HG02623 (cell line): ENCODE results near the gene ANKRD11.
"Not testable (repeated sequence)": the region's sequence is repeated elsewhere in the genome, so short reads cannot be mapped to it uniquely, and the experiment has no call there.

Experiments used
- ATAC-seq: cut with Tn5 transposase; IDR thresholded peaks from one replicate; pipeline ENCODE4 v1.9.1; 2021; ENCODE audit warnings: moderate library complexity; ENCODE audit not compliant: unreplicated experiment

The ANKRD11 gene

DNA sequence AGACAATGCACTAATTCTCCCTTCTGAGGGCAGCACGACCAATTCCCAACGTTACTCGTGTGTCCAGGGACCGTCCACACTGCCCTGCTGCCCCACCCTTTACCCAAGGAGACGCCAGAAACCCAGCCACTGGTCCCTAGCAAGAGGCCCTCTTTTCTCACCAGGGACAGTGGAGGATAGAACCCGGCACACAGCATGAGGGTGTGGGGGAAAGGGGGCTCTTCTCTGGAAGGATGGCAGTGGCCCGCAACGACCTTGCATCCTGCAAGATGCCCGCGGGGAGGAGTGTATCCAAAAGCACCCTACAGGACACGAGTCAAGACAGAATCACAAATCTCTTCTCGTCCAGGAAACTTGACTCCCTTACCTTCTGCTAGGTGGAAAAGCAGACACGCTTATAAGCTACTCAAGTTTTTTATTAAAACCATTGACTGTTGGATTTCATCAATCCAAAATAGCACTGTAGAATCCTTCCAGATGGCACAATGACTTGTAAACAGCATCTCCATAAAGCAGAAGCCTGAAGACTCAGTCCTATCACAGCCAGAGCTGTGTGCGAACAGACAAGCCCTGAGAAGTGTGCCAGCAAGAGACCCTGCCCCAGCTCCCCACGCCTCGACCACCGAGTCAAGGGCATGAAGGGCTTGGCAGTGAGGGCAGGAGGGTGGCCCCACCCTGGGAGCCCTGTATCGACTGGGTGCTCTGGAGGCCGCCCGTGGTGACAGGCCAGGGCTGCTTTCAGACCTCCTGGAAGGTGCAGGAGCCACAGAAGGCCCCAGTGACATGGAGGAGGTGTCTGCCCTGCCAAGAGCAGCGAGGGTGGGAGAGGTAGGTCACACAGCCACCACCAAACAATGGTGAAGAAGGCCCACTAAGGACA, 103.8 kb downstream of the ANKRD11 start:
- no peak for ATAC-seq

DNA sequence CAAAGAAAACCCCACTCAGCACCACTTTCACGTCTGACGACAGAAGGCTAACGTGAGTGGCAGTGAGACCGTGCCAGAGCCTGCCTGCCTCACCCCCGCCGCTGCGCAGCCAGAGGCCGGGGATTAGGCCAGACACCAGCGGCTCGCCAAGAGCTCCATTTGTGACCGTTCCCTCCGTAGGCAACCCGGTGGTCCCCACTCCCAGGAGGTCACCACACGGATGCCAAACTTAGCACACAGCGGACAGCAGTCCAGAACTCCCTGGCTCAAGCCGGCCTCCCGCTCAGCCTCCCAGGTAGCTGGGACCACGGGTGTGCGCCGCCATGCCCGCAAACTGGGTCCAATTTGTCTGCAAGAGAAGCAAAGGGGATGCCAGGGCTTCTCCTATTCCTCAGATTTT, 104.6 kb downstream of the ANKRD11 start:
- no peak for ATAC-seq

DNA sequence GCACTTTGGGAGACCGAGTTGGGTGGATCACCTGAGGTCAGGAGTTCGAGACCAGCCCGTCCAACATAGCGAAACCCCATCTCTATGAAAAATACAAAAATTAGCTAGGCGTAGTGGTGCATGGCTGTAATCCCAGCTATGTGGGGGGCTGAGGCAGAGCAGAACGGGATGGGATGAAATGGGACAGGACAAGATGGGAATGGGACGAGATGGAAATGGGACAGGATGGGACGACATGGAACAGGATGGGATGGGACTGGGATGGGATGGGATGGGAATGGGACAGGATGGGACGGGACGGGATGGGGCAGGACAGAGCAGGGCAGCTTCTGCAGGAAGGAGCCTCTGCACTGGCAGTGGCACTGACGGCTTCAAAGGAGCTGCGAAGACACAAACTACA, 106.1 kb downstream of the ANKRD11 start:
- ATAC-seq: no peak

GRCh38 chr16:89383095-89384003, 107.0 kb downstream of the ANKRD11 start:
- ATAC-seq: no peak

GRCh38 chr16:89382555-89382954, 107.8 kb downstream of the ANKRD11 start:
- ATAC-seq: not testable (repeated sequence)

GRCh38 chr16:89381788-89382187, 108.6 kb downstream of the ANKRD11 start:
- no peak for ATAC-seq

DNA sequence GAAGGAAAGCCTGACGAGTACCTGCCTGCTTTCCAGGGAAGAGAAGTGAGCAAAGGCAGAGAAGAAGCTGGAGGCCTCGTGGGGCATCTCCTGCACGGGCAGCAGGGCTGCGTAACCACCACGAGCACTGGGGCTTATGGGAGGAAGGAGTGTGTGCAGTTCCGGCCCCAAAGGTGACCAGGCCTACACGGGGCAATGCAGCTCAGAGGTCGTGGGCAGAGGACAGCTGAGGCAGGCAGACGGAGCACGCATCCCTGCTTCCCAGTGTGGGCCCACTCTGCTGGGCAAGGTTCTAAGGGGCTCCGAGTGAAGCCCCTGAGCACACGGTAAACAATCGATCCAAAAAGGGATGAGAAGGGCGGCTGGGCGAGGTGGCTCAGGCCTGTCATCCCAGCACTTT, 109.7 kb downstream of the ANKRD11 start:
- no peak for ATAC-seq

DNA sequence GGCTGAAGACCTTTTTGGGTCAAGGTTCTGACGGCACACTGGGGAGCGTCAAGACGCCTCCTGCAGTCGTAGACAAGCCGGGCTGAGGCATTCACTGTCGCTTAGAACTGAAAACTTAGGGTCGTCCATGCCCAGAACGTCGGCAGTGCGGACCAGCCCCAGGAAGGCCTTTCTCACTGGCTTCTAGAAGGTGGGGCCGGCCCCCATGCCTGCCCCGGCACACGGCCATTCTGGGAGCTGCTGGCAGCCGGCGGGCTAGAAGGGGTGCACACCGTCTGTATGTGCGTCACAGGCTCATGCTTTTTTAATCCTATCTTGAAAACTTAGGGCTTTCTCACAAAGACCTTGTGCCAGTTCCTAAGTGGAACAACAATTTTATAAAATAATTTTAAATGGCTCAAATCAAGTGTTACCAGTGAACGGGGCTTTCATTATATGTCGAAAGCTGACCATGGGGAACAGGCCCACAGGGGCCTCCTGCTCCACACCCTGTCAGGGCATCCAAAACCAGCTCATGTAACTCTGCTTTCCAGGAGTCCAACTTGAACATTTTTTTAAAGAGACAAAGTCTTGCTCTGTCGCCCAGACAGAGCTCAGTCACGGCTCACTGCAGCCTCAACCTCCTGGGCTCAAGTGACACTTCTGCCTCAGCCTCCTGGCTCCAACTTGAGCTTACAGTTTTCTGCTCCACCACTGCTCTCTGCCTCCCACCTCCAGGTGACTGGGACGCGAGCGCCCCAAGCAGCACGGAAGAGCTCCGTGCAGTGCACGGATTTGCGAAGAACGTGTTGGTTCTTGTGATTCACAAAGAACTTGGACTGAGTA, 111.2 kb downstream of the ANKRD11 start:
- ATAC-seq: no peak

GRCh38 chr16:89377453-89377848, 112.9 kb downstream of the ANKRD11 start:
- no peak for ATAC-seq

GRCh38 chr16:89376812-89377452, 113.4 kb downstream of the ANKRD11 start:
- no peak for ATAC-seq

DNA sequence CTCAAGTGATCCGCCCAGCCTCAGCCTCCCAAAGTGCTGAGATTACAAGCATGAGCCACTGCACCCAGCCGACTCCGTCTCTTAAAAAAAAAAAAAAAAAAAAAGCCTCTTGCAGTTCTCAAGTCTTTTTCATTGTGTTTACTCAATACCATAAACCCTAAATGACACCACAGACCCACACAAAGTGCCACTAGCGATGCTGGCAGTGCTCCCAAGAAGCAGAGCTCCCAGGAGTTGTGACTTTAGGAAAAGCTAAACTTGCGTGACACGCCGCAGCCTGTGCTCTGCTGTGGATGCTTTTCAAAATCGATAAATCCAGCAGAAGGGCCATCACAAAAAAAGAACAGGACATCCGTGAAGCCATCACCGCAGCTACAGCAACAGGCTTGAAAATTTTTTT, 114.7 kb downstream of the ANKRD11 start:
- ATAC-seq: no peak

- no peak for ATAC-seq
Observed at GRCh38 chr16:89375021-89375420, 115.3 kb downstream of the ANKRD11 start.

DNA sequence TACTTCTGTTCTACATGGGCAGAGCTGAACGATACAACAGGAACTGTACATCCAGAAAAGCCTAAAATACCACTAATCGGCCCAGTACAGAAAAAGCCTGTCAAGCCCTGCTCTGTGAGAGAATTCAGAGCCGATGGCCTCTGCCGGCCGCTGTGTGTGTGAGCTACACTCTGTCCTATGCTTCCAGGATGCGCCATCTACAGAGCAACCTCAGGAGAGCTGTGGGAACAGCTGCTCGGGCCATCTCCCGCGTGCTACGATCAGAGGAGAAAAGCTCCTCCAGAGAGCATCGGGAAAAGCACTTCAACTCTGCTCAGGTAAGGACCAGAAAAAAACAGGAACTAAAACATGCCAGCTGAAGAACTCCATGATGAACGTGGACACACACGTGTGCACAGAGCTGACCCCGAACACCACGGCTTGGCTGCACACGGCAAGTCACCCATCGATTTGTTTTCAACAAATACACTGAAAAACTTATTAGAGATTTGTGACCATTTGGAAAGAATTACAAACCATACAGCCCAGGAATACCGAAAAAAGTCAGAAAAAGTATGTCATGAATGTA, 115.9 kb downstream of the ANKRD11 start:
- no peak for ATAC-seq

DNA sequence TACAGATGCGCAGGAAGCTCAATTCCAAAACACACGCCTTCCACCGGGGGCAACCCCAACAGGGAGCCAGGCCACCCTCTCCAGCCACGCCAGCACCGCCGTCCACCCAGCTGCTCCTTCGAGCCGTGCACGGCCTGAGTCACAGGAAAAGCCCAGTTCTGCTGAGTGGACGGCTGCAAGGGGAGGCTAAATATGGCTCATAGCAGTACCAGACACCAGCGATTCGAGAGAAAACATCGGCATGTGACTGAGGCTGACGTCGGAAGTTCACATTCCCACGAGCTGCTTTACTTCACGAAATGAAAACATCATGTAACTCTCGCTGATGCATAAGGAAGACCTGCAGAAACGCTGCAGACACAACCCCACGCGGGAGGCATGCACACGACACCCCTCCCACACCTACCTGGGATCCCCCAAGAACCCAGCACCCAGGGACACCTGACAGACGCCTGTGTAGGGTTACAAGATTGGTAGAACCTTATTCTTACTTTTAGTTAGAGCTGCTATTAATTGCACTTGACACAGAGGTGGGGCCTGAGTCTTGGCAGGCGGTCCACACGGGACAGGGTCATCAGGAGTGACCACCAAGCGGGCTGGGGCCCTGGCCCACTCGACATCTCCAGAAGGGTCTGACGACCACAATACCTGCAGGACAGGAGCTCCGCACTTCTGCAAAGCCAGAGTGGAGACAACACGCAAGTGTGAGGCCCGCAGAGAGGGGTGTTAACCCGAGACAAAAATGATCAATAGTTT, 116.8 kb downstream of the ANKRD11 start:
- ATAC-seq: no peak

DNA sequence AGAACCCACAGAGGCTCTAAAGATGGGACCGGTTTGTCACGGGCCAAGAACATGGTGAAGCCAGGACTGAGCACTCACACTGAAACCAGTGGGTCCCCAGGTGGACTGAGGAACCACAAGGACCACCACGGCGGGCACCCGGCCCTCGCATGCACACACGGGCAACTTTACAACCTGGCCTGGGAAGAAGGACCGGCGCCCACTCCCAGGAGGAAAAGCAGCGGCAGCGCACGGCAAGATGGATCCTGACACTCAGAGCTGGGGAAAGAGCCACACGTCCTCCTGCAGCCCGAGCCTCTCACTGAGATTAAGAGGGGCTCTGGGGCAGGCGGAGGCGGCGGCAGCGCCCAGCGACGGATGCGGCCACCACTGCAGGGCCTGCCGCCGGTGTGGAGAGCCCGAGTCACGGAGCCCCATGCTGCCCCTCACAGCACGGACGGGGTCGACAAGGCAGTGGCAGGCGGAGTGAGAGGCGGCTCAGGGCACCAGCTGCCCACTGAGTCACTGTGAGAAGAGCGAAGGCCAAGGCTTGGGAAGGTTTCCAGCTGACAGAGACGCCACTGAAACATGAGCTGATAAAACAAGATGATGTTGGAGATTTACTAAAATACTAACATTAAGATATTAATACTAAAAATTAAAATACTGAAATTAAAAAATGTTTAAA, 118.3 kb downstream of the ANKRD11 start:
- ATAC-seq: no peak

DNA sequence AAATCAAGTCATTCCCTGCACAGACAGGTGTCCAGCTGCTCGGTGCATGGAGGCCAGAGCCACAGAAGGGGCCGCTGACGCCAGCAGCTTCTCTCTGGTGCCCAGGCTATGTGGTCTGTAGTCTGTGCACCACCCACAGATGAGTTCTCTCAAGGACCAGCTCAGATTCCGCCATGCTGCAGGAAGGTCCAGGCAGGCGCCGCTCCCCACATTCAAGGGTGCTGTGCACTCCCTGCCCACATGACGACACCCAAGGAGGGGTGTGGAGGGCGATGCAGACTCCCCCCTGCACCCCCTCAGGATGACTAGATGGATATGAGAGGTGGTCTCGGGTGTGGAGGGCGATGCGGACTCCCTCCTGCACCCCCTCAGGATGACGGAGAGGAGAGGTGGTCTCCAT, 119.0 kb downstream of the ANKRD11 start:
- no peak for ATAC-seq

- no peak for ATAC-seq
Observed at GRCh38 chr16:89370601-89371000, 119.8 kb downstream of the ANKRD11 start.

DNA sequence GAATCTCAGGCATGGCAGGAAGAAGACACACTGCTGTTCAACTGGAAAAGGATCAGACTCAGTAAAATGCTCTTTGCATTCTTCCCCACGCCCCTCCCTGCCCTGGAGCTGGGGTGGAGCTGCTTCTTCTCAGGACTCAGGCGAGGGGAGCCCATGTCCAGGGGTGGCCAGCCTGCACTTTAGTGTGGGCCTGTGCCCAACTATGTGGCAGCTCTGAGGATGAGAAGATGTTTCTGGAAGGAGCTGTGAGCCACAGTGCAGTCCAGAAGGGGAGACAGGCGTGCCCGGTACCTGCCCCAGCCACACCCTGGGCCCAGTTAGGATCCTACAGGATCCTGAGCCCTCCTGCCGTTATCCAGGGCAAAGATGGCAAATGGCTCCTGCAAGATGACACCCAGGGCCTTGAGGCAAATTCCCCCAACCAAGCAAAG, 120.3 kb downstream of the ANKRD11 start:
- no peak for ATAC-seq
